HG02623 (cell line): ENCODE measurements around the gene PARP11.

Experiments
- ATAC-seq: cut with Tn5 transposase; IDR thresholded peaks from one replicate; pipeline ENCODE4 v1.9.1; 2021; ENCODE audit warnings: moderate library complexity; ENCODE audit not compliant: unreplicated experiment

The PARP11 gene

DNA sequence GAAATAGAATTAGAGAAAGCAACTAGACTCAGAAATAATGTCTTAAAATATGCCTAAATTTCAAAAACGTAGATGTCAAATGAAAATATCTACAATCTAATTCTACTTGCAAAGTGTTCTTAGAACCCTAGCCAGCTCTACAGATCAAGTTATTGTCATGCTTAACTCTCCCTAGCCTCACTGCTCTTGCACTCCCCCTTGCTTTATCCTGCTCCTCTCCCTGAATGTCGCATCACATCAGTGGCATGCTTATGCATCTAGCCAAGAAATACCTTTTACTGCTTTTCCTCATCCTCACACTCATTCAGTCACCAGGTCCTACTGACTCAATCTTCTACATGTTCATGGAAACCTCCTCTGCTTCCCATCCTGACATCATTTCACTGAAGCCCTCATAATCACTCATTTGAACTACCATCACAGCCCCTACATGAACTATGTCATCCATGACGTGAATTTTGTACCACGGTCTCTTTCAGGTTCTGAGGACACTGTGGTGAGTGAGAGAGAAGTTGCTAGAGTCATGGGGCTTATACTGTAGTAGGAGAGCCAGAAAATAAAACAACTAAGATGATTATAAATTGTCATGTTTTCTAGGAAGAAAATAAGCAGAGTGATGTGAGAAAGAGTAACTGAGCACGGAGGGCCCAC lies 97.7 kb downstream of the PARP11 start:
- ATAC-seq: no peak

DNA sequence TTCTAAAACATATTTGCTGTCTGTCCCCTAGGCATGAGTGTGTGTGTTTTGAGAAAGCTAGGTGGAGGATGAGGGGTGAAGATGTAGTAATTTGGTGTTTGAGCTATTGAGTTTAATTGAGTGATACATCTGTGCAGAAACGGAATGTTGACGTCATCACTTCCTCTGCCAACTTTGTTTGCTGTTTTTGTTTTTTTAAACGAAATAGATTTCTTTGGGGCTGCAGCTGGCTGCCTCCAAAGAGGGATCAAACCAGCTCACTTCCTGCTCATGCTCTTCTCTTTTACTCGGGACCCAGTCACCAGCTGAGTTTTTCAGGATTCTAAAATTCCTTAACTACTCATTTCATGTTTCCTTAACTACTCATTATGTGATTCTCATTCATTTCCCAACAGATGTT lies 100.8 kb downstream of the PARP11 start:
- ATAC-seq: no peak

DNA sequence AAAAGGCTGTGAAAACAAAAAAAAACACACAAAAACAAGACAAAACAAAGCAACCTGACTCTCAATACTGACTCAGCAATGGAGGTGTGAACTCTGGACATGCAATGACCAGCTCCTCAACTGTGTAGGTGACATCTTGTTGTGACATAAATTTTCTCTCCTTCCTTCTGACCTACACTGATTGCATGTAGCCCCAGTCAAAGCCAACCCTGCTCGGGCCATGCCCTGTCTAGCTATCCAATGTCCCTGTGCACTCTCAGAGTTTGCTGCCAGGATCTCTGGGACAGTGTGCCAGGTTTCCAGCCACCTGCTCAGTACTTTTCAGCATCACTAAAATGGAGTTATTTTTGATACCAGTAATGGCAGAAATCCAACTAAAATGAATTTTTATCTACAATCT lies 101.3 kb downstream of the PARP11 start:
- no peak for ATAC-seq

DNA sequence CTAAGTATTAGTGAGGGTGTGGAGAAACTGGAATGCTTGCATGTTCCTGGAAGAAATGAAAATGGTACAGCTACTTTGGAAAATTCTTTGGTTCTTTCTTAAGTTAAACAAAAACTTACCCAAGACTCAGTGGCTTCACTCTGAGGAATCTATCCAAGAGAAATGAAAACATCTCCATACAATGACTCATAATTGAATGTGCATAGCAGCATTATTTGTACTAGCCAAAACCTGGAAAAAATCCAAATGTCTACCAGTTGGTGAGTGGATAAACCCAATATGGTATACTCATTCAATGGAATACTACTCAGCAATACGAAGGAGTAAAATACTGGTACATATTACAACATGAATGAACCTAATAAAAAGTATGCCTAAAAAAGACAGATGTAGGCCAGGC lies 102.3 kb downstream of the PARP11 start:
- ATAC-seq: no peak

DNA sequence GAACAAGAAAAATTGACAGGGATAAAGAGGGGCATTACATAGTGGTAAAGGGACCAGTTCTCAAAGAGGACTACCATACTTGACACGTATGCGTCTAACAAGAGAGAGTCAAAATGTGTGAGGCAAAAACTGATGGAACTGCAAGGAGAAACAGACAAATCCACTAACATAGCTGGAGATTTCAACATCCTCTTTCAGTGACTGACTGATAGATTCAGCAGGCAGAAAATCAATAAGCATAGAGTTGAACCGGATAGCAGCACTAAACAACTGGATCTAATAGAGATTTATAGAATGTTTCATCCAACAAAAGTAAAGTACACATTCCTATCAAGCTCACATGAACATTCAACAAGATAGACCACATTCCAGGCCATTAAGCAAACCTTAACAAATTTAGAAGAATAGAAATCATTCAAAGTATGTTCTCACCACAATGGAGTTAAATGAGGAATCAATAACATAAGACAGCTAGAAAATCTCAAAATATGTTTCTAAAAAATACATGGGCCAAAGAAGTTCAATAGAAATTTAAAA lies 104.2 kb downstream of the PARP11 start:
- no peak for ATAC-seq

DNA sequence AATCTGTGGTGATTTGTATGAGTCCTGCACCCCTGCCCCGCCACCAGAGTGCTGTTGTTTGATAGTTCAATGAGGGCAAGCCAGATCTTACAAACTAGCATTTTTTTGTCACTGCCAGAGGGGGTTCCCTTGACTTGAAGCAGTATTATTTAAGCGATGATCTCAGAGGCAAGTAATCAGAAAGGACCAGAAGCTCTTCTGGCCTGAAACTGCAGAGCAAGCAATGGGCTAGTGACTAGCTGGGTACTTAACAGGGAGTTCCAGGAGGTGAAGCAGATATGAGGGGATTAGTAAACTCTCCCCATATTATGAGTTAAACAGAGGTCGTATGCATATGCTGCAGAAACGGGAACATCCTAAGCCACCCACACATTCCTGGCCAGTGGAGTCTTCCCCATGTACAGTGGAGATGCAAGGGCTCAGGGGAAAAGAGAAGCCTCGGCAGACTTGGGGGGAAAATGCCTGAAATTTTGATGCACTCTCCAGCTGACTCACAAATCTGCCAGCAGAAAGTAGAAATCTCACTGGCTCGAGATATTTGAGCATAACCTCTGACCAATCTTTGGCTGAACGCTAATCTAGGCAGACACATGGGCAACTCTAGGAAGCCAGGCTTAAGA lies 112.0 kb downstream of the PARP11 start:
- ATAC-seq: no peak

DNA sequence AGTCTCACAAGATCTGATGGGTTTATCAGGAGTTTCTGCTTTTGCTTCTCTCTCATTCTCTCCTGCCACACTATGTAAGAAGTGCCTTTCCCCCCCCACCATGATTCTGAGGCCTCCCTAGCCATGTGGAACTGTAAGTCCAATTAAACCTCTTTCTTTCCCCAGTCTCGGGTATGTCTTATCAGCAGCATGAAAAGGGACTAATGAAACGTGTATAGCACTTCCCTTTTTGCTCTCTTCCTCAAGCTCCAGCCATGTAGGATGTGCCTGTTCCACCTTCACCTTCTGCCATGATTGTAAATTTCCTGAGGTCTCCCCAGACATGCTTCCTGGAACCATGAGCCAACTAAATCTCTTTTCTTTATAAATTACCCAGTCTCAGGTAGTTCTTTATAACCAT lies 113.3 kb downstream of the PARP11 start:
- ATAC-seq: no peak
